ENCODE measurements around the gene FOXL1. TPM values are rescaled to one million over a fixed set of nuclear protein-coding genes. Genes with fewer than 3 reads are reported as not detected.

The FOXL1 gene
- total RNA-seq, 4 donors from 2014 or later: 0.09 to 1.3 (median 0.43) TPM

- DNase-seq (ENCODE audit: low spot score) (no peak), ATAC-seq (ENCODE audit: low FRiP score) (no peak)
- TF ChIP-seq, protein P1, sequence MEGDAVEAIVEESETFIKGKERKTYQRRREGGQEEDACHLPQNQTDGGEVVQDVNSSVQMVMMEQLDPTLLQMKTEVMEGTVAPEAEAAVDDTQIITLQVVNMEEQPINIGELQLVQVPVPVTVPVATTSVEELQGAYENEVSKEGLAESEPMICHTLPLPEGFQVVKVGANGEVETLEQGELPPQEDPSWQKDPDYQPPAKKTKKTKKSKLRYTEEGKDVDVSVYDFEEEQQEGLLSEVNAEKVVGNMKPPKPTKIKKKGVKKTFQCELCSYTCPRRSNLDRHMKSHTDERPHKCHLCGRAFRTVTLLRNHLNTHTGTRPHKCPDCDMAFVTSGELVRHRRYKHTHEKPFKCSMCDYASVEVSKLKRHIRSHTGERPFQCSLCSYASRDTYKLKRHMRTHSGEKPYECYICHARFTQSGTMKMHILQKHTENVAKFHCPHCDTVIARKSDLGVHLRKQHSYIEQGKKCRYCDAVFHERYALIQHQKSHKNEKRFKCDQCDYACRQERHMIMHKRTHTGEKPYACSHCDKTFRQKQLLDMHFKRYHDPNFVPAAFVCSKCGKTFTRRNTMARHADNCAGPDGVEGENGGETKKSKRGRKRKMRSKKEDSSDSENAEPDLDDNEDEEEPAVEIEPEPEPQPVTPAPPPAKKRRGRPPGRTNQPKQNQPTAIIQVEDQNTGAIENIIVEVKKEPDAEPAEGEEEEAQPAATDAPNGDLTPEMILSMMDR (IDR thresholded peaks at IDR 0.05): no peak
Measured at GRCh38 chr16:86618431-86619238, 40.3 kb downstream of the FOXL1 start.

DNA sequence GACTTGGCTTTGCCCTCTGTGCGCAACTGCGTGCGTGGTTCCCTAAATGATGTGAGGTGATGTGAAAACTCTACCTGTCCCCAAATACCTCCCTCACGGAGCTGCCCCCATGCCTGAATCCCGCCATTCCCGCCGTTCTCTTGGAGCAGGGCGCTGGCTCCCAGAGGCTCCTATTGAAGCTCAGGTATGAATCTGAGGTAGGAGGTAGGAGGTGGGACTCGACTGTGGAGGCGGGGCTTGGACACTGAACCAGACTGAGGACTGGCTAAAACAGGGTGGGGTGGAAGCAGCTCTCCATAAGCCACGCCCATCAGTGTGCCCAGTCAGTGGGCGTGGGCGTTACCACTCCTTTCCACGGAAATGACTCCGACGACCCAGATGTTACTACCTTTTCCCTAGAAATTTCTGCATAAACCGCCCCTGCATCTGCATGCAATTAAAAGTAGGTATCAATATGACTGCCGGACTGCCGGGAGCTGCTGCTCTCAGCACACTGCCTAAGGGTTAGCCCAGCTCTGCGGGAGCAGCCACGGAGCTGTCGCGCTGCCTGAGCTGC lies 41.0 kb downstream of the FOXL1 start:
- TF ChIP-seq, protein P1 (IDR thresholded peaks at IDR 0.05): no peak
- ATAC-seq (ENCODE audit: low FRiP score) (no peak), DNase-seq (ENCODE audit: low spot score) (no peak)

GRCh38 chr16:86620184-86620583 lies 41.8 kb downstream of the FOXL1 start:
- TF ChIP-seq, protein P1 (IDR thresholded peaks at IDR 0.05): no peak

GRCh38 chr16:86621966-86622365 lies 43.6 kb downstream of the FOXL1 start:
- DNase-seq (ENCODE audit: low spot score) (no peak), ATAC-seq (ENCODE audit: low FRiP score) (no peak)
- TF ChIP-seq, protein P1 (IDR thresholded peaks at IDR 0.05): no peak

More at GRCh38 chr16:86620184-86620583, 41.8 kb downstream of the FOXL1 start:
- DNase-seq (ENCODE audit: low spot score): no peak
- no peak for ATAC-seq (ENCODE audit: low FRiP score)

- no peak for ATAC-seq (ENCODE audit: low FRiP score)
Measured at GRCh38 chr16:86622700-86623615, 44.6 kb downstream of the FOXL1 start.

DNA sequence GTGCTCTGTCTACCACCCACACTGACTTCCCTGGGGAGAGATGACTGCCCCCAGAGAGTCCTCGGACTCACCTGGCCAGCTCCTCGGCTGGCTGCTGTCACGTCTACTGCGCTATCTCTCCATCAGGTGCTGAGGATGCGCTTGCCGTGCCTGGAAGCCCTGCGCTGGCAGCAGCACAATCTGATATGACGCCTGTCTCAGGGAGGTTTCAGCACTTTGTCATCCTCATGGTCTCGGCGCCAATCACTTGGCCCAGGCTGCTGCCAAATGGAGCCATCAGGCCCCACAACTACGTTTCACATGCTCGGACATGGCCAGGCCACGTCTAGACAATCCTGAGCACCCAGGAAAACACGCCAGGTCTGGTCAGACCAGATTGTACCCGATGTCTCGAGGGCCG lies 46.7 kb downstream of the FOXL1 start:
- DNase-seq (ENCODE audit: low spot score) (no peak), ATAC-seq (ENCODE audit: low FRiP score) (no peak)
- TF ChIP-seq, protein P1 (IDR thresholded peaks at IDR 0.05): no peak

More at GRCh38 chr16:86622700-86623615, 44.6 kb downstream of the FOXL1 start:
- TF ChIP-seq, protein P1 (IDR thresholded peaks at IDR 0.05): no peak
- DNase-seq (ENCODE audit: low spot score): no peak

Data from omental fat pad (tissue), 4 donors.